ENCODE results near the gene PCDH15.
A peak's percentile ranks its signal among the peaks of the same experiment; 100 is the strongest.

The PCDH15 gene

DNA sequence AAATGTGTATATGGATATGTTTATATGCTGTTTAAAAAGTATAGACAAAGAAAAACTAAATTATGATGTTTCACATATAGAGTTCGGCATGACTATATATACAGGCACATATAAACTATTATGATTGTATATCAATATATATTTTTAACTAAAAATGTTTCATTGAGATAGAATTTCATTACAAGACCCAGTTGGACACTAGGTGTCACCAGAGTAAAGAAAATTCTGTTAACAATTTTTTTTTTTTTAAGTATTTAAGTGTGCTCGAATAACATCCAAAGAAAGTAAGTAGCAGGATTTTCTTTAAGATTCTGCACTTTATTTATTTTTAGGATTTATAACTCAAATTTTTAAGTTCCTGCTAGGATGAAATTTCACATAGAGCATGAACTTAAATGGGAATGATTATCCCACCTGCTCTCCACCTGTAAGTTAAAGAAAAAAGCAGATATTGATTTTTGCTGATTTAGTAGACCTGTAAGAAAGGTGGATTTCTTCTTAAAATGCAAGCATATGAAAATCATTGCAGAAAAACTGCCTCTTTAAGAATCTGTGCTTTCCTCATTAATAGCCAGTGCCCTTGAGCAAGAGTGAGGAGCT is 961.5 kb downstream of the PCDH15 start:
- H3K4me3 ChIP-seq (ENCODE audit: low read depth, low read length), result no peak overlapping the region
- DNase-seq (ENCODE audit: low read depth), result no peak
- TF ChIP-seq, protein P1, sequence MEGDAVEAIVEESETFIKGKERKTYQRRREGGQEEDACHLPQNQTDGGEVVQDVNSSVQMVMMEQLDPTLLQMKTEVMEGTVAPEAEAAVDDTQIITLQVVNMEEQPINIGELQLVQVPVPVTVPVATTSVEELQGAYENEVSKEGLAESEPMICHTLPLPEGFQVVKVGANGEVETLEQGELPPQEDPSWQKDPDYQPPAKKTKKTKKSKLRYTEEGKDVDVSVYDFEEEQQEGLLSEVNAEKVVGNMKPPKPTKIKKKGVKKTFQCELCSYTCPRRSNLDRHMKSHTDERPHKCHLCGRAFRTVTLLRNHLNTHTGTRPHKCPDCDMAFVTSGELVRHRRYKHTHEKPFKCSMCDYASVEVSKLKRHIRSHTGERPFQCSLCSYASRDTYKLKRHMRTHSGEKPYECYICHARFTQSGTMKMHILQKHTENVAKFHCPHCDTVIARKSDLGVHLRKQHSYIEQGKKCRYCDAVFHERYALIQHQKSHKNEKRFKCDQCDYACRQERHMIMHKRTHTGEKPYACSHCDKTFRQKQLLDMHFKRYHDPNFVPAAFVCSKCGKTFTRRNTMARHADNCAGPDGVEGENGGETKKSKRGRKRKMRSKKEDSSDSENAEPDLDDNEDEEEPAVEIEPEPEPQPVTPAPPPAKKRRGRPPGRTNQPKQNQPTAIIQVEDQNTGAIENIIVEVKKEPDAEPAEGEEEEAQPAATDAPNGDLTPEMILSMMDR (IDR thresholded peaks at IDR 0.05; ENCODE audit: low read depth, low read length, missing control alignments), result no peak

DNA sequence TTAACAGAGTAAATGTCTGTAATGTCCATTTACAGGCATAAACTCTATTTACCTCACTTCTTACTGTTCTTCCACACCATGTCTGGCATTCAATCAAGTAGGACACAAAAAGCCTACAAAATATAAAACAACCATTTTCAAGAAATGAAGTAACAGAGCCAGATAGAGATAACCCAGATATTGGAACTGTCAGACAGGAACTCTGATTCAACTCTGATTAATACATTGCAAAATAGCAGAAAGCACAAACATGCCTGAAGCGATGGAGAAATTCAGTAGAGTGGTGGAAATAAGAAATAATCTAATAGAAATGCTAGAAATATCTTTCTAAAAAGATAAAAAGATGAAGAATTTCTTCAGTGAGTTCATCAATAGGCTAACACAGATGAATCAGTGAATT is 964.4 kb downstream of the PCDH15 start:
- TF ChIP-seq, protein P1 (IDR thresholded peaks at IDR 0.05; ENCODE audit: low read depth, low read length, missing control alignments), result no peak
- no peak overlapping the region for H3K4me3 ChIP-seq (ENCODE audit: low read depth, low read length)
- no peak for DNase-seq (ENCODE audit: low read depth)

DNA sequence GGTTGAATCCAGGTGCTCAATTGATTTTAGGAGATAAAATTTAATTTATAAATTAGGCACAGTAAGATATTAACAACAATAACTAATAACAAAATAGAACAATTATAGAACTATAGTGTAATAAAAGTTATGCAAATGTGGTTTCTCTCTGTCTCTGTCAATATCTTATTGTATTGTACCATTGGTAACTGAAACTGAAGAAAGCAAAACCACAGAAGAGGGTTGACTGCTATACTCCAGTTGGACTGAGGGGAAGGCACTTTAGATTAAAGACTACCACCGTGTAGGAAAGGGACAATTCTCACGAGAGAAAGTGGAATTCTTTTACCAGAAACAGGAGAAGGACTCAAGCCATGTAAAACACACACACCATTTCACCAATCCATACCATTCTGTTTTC is 967.1 kb downstream of the PCDH15 start:
- no peak overlapping the region for H3K4me3 ChIP-seq (ENCODE audit: low read depth, low read length)
- TF ChIP-seq, protein P1 (IDR thresholded peaks at IDR 0.05; ENCODE audit: low read depth, low read length, missing control alignments), result no peak
- DNase-seq (ENCODE audit: low read depth), result no peak

DNA sequence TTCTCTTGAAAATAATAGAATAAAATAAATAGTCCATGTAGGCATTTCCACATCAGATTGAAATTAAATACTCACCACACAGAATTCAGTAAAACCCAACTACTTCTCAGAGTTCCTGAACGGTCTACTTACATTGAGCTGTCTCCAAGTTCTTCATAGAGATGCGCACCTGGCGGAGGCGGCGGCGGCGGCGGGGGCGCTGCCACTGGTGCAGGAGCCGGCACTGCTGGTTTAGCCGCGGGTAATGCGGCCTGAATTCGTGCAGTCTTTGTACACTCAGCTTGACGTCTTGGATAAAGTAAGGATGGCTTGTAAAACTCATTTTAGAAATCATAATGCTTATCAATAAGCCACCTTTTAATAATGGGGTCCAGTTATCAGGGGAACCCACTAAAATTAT is 973.8 kb downstream of the PCDH15 start:
- TF ChIP-seq, protein P1 (IDR thresholded peaks at IDR 0.05; ENCODE audit: low read depth, low read length, missing control alignments), result no peak
- DNase-seq (ENCODE audit: low read depth), result no peak
- H3K4me3 ChIP-seq (ENCODE audit: low read depth, low read length), result no peak overlapping the region

GRCh38 chr10:53808677-53809372 is 992.2 kb downstream of the PCDH15 start:
- no peak for DNase-seq (ENCODE audit: low read depth)
- no peak overlapping the region for H3K4me3 ChIP-seq (ENCODE audit: low read depth, low read length)
- TF ChIP-seq, protein P1 (IDR thresholded peaks at IDR 0.05; ENCODE audit: low read depth, low read length, missing control alignments), result no peak

- TF ChIP-seq, protein P1 (IDR thresholded peaks at IDR 0.05; ENCODE audit: low read depth, low read length, missing control alignments), result peak; percentile 15
- no peak for DNase-seq (ENCODE audit: low read depth)
- H3K4me3 ChIP-seq (ENCODE audit: low read depth, low read length), result no peak overlapping the region
These were observed 1014.7 kb downstream of the PCDH15 start for GRCh38 chr10:53786236-53786900.
